AG10803 (cell line): ENCODE measurements around the gene ZNF311.

Experiments used
- DNase-seq: peaks from one replicate; pipeline ENCODE4 v3.0.0; 2010; ENCODE audit warnings: low read depth
- H3K4me3 ChIP-seq: 2 replicates; pipeline ENCODE4 v1.5.1; 2011; ENCODE audit warnings: mild to moderate bottlenecking, low read length, control low read depth
- CTCF ChIP-seq: conservative IDR thresholded peaks from 2 replicates; pipeline ENCODE4 v1.5.1; 2011; ENCODE audit warnings: mild to moderate bottlenecking, low read length, control low read depth, inconsistent platforms

ZNF311 gene

GRCh38 chr6:29005183-29005885, at the start of gene ZNF311:
TSS of gene ZNF311 (minus strand) at chr6:29005315. CDS start at chr6:29003954, 1,361 bp downstream.
- DNase-seq: peak; percentile 64
- peak within 1 kb of the TSS; percentile 68 for H3K4me3 ChIP-seq

GRCh38 chr6:29051680-29052079, 46.6 kb upstream of the ZNF311 start:
- no peak for DNase-seq
- H3K4me3 ChIP-seq: no peak overlapping the region
- TF ChIP-seq CTCF: no peak

More at GRCh38 chr6:29005183-29005885, at the start of gene ZNF311:
- no peak for TF ChIP-seq CTCF

- TF ChIP-seq CTCF: no peak
- DNase-seq: no peak
Measured at GRCh38 chr6:29045075-29045474, 40.0 kb upstream of the ZNF311 start, which contains the start of gene OR2W1. TSS of gene OR2W1 (minus strand) at chr6:29045175. CDS start at chr6:29045175, 0 bp downstream.

DNA sequence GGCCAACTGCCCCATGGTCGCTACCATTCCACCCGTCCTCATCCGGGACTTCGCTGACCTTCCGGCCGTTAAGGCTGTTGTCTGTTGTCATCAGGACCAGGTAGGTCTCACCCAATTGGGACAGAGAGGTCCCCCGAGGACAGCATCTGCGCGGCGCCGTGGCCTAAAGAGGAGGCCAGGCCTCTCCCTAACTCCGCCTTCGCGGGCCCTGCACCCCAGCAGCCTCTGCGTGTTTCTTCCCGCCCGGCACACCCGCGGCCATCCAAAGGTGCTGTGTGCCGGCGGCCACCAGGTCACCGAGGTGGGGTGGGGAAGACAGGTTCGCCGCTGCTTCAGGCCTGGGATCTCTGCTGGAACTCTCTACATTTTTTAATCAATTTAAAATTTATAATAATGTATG, 30.8 kb upstream of the ZNF311 start:
- H3K4me3 ChIP-seq: no peak overlapping the region
- DNase-seq: no peak
- TF ChIP-seq CTCF: no peak

More at GRCh38 chr6:29045075-29045474, 40.0 kb upstream of the ZNF311 start, which contains the start of gene OR2W1:
- H3K4me3 ChIP-seq: no peak within 1 kb of the TSS

GRCh38 chr6:29028821-29029220, 23.7 kb upstream of the ZNF311 start:
- TF ChIP-seq CTCF: no peak
- H3K4me3 ChIP-seq: no peak overlapping the region
- DNase-seq: no peak

- no peak for DNase-seq
- TF ChIP-seq CTCF: no peak
- no peak overlapping the region for H3K4me3 ChIP-seq
Measured at GRCh38 chr6:29025927-29026585, 20.9 kb upstream of the ZNF311 start.

DNA sequence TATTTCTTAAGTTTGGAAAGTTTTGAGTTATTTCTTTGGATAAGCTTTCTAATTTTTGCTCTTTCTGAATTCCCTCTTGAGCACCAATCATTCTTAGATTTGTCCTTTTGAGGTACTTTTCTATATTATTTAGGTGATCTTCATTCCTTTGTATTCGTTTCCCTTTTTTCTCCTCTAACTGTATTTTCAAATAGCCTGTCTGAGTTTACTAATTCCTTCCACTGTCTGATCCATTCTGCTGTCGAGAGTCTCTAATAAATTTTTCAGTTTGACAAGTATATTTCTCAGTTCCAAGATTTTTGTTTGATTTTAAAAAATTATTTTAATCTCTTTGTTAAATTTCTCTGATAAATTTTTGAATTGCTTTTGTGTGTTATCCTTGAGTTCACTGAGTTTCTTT, 16.3 kb upstream of the ZNF311 start:
- TF ChIP-seq CTCF: no peak
- no peak overlapping the region for H3K4me3 ChIP-seq
- DNase-seq: no peak
